ENCODE measurements around the gene NBPF12. TPM values are rescaled to one million over a fixed set of nuclear protein-coding genes. Genes with fewer than 3 reads are reported as not detected.
"Not testable (repeated sequence)": the region's sequence is repeated elsewhere in the genome, so short reads cannot be mapped to it uniquely, and the experiment has no call there.

The NBPF12 gene
- total RNA-seq, 1 experiment from 2014 or later = 8.0 TPM

GRCh38 chr1:146986450-146986849 lies 48.3 kb downstream of the NBPF12 start:
- not testable (repeated sequence) for H3K4ac ChIP-seq (ENCODE audit: low read depth, low read length); H3K4me1 ChIP-seq (ENCODE audit: insufficient read depth, low read length); H3K4me1 Mint-ChIP-seq; H3K27ac Mint-ChIP-seq; H3K79me2 ChIP-seq (ENCODE audit: insufficient read depth, low read length); H3K9me3 Mint-ChIP-seq; H3K79me1 ChIP-seq (ENCODE audit: insufficient read depth, low read depth, low read length, poor library complexity, severe bottlenecking); H3K23me2 ChIP-seq (ENCODE audit: insufficient read length, low read depth, low read length, poor library complexity, severe bottlenecking); H3K9ac ChIP-seq (ENCODE audit: extremely low read depth, insufficient read length, low read length); H4K8ac ChIP-seq (replicated peaks; ENCODE audit: insufficient read length, low read depth, low read length); H3K4me2 ChIP-seq (ENCODE audit: insufficient read depth, insufficient read length, low read length); H4K20me1 ChIP-seq (ENCODE audit: control insufficient read depth, insufficient read depth, insufficient read length); H3K56ac ChIP-seq (ENCODE audit: insufficient read length, low read depth, low read length); H2BK120ac ChIP-seq (ENCODE audit: low read depth, low read length, poor library complexity, severe bottlenecking); H3K18ac ChIP-seq (ENCODE audit: insufficient read length, low read depth, low read length); H3K27ac ChIP-seq (ENCODE audit: insufficient read length, low read depth, low read length); H3K27me3 ChIP-seq (ENCODE audit: insufficient read depth, low read length); H3K9me3 ChIP-seq (ENCODE audit: control insufficient read depth, low read depth, low read length); H4K5ac ChIP-seq (ENCODE audit: insufficient read length, low read depth, low read length); H3T11ph ChIP-seq (ENCODE audit: low read length); H2BK15ac ChIP-seq (ENCODE audit: low read depth, low read length); H2BK20ac ChIP-seq (ENCODE audit: low read depth, low read length, poor library complexity, severe bottlenecking); H2AK5ac ChIP-seq (ENCODE audit: insufficient read length, low read length); H2BK5ac ChIP-seq (ENCODE audit: insufficient read length, low read length); H2BK12ac ChIP-seq (ENCODE audit: insufficient read length, low read depth, low read length); H3K4me3 Mint-ChIP-seq; H3K23ac ChIP-seq (ENCODE audit: insufficient read length, low read depth, low read length); H4K91ac ChIP-seq (ENCODE audit: insufficient read length, low read depth, low read length); H2AFZ ChIP-seq (ENCODE audit: low read length); DNase-seq; H3K14ac ChIP-seq (ENCODE audit: insufficient read depth, low read length); H3K27me3 Mint-ChIP-seq (ENCODE audit: low read depth)
- no CpG with 5 or more reads among the region's 4 CpGs for WGBS (ENCODE audit: extremely low coverage, insufficient read length, low lambda C conversion rate)
- H3K36me3 Mint-ChIP-seq (ENCODE audit: insufficient read depth in 1 of 3, low read depth in 3 of 3) = peaks cover 6 to 13% (median 10%) of the 10 kb centered on the region in 3 experiments

GRCh38 chr1:146987502-146987901 lies 49.4 kb downstream of the NBPF12 start:
- WGBS (ENCODE audit: extremely low coverage, insufficient read length, low lambda C conversion rate) = no CpG with 5 or more reads among the region's 2 CpGs
- H4K20me1 ChIP-seq (ENCODE audit: control insufficient read depth, insufficient read depth, insufficient read length); H4K5ac ChIP-seq (ENCODE audit: insufficient read length, low read depth, low read length); H2BK12ac ChIP-seq (ENCODE audit: insufficient read length, low read depth, low read length); H4K8ac ChIP-seq (replicated peaks; ENCODE audit: insufficient read length, low read depth, low read length); H3K79me1 ChIP-seq (ENCODE audit: insufficient read depth, low read depth, low read length, poor library complexity, severe bottlenecking); H3K27me3 ChIP-seq (ENCODE audit: insufficient read depth, low read length); H2AK5ac ChIP-seq (ENCODE audit: insufficient read length, low read length); H3K4me1 Mint-ChIP-seq; H2BK20ac ChIP-seq (ENCODE audit: low read depth, low read length, poor library complexity, severe bottlenecking); H3K27ac ChIP-seq (ENCODE audit: insufficient read length, low read depth, low read length); H3K14ac ChIP-seq (ENCODE audit: insufficient read depth, low read length); H3K23me2 ChIP-seq (ENCODE audit: insufficient read length, low read depth, low read length, poor library complexity, severe bottlenecking); H3K9ac ChIP-seq (ENCODE audit: extremely low read depth, insufficient read length, low read length); H3K27ac Mint-ChIP-seq; H3K4me3 Mint-ChIP-seq; DNase-seq; H3K23ac ChIP-seq (ENCODE audit: insufficient read length, low read depth, low read length); H3K9me3 ChIP-seq (ENCODE audit: control insufficient read depth, low read depth, low read length); H3K9me3 Mint-ChIP-seq; H2AFZ ChIP-seq (ENCODE audit: low read length); H3T11ph ChIP-seq (ENCODE audit: low read length); H4K91ac ChIP-seq (ENCODE audit: insufficient read length, low read depth, low read length); H3K4me2 ChIP-seq (ENCODE audit: insufficient read depth, insufficient read length, low read length); H3K4me1 ChIP-seq (ENCODE audit: insufficient read depth, low read length); H2BK15ac ChIP-seq (ENCODE audit: low read depth, low read length); H2BK5ac ChIP-seq (ENCODE audit: insufficient read length, low read length); H3K27me3 Mint-ChIP-seq (ENCODE audit: low read depth); H3K18ac ChIP-seq (ENCODE audit: insufficient read length, low read depth, low read length); H3K4ac ChIP-seq (ENCODE audit: low read depth, low read length); H3K79me2 ChIP-seq (ENCODE audit: insufficient read depth, low read length); H2BK120ac ChIP-seq (ENCODE audit: low read depth, low read length, poor library complexity, severe bottlenecking); H3K56ac ChIP-seq (ENCODE audit: insufficient read length, low read depth, low read length): not testable (repeated sequence)
- peaks cover 6 to 11% (median 10%) of the 10 kb centered on the region in 3 experiments for H3K36me3 Mint-ChIP-seq (ENCODE audit: insufficient read depth in 1 of 3, low read depth in 3 of 3)
